ENCODE measurements around the gene CRISP1. TPM values are rescaled to one million over a fixed set of nuclear protein-coding genes. Genes with fewer than 3 reads are reported as not detected.
"Not testable (repeated sequence)": the region's sequence is repeated elsewhere in the genome, so short reads cannot be mapped to it uniquely, and the experiment has no call there.

The CRISP1 gene
- total RNA-seq, 5 donors from 2014 or later (not counting 1 experiment from before 2014, with no cell fraction given) = not detected

DNA sequence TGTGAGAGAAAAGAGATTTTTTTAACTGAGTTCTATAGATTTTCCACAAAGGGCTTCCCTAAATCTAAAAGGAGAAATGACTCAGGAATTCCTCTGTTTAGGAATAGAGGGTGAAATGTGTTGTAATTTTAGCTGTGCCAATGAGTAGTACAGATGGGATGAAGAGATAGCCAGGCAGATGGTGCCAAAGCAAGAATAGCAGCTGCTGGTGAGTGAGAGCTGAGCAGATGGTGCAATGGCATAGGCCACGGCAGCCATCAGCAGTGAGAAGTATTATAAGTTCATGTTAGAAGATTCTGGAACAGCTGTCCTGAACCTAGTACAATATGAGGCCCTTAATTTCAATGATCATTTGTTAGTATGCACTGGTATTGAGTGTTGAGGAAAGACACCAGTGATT, 40.2 kb upstream of the CRISP1 start:
- POLR2A ChIA-PET = no interaction called here
- H3K36me3 Mint-ChIP-seq = no peaks in the 10 kb centered on the region
- no peak for DNase-seq

DNA sequence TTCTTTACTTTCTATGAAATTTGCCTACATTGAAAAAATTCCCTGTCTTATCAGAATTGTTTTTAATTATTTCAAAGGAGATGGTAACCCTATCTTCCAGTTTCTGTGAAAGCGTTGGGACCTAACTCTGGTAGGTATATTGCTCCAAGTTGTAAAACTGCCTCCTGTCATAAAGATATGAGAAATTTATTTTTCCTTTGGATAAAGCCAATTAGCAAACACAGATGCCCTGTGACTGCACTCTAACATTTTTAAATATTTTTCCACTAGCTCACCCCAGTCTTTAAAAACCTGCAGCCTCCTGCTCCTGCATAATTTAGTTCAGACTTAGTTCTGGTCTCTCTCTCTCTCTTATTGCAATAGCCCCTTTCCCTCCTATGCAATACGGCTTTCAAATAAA, 39.0 kb upstream of the CRISP1 start:
- Mint-ChIP-seq H3K27ac (no peak overlapping the region), H3K36me3 (no peaks in the 10 kb centered on the region), H3K27me3 (no peaks in the 10 kb centered on the region), H3K4me1 (no peaks in the 10 kb centered on the region), H3K4me3 (no peak overlapping the region), H3K9me3 (peaks cover 0 to 4% (median 3%) of the 10 kb centered on the region in 3 donors)
- Histone ChIP-seq H3K36me3 (ENCODE audit: control insufficient read depth in 2 of 2, extremely low read depth in 1 of 2, insufficient read depth in 1 of 2, low read length in 1 of 2) (no peaks in the 10 kb centered on the region), H3K4me3 (ENCODE audit: control insufficient read depth in 1 of 2, extremely low read depth in 1 of 2, low read length in 1 of 2) (no peak overlapping the region), H3K4me1 (ENCODE audit: control insufficient read depth in 1 of 2, extremely low read depth in 1 of 2, insufficient read depth in 2 of 2, low read length in 2 of 2) (no peaks in the 10 kb centered on the region), H3K9me3 (no peaks in the 10 kb centered on the region), H3K27me3 (replicated peaks in 1 of 2; ENCODE audit: control insufficient read depth in 2 of 2, extremely low read depth in 1 of 2, insufficient read depth in 2 of 2, low read length in 1 of 2) (no peaks in the 10 kb centered on the region), H3K27ac (ENCODE audit: low read length) (no peak overlapping the region)
- no CpG with 5 or more reads among the region's 2 CpGs for WGBS (ENCODE audit: insufficient coverage)
- ATAC-seq (replicated peaks in 1 of 4) = no peak
- no peak for DNase-seq
- POLR2A ChIA-PET = no interaction called here
- CTCF ChIA-PET = no interaction called here

More for the DNA sequence above, 40.2 kb upstream of the CRISP1 start:
- H3K4me3 ChIP-seq (ENCODE audit: control insufficient read depth in 1 of 2, extremely low read depth in 1 of 2, low read length in 1 of 2) = no peak overlapping the region
- no peak for ATAC-seq (replicated peaks in 1 of 4)
- no peaks in the 10 kb centered on the region for H3K27me3 ChIP-seq (replicated peaks in 1 of 2; ENCODE audit: control insufficient read depth in 2 of 2, extremely low read depth in 1 of 2, insufficient read depth in 2 of 2, low read length in 1 of 2)
- no CpG with 5 or more reads among the region's 1 CpG for WGBS (ENCODE audit: insufficient coverage)
- Mint-ChIP-seq H3K27me3 (no peaks in the 10 kb centered on the region), H3K4me3 (no peak overlapping the region), H3K9me3 (peaks cover 0 to 4% (median 3%) of the 10 kb centered on the region in 3 donors), H3K4me1 (no peaks in the 10 kb centered on the region), H3K27ac (no peak overlapping the region)
- no peaks in the 10 kb centered on the region for H3K4me1 ChIP-seq (ENCODE audit: control insufficient read depth in 1 of 2, extremely low read depth in 1 of 2, insufficient read depth in 2 of 2, low read length in 2 of 2)
- H3K27ac ChIP-seq (ENCODE audit: low read length) = no peak overlapping the region
- CTCF ChIA-PET = no interaction called here
- no peaks in the 10 kb centered on the region for H3K9me3 ChIP-seq
- no peaks in the 10 kb centered on the region for H3K36me3 ChIP-seq (ENCODE audit: control insufficient read depth in 2 of 2, extremely low read depth in 1 of 2, insufficient read depth in 1 of 2, low read length in 1 of 2)

DNA sequence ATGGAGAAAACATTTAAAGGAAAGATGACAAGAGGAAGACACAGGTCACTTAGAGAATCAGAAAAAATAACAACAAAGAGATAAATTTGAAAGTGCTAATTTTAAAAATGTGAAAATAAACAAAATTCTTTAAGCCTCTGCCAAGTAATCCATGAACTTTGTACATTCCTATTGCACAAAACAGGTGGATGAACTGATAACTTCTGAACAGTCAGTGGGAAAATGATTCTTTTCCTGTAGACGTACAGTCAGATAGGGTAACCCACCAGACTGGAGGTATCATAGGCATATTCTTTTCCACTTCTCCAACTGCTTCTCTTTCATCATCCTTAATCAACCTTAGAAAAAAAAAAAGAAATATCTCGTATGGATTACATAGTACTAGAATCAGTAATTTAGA, 36.5 kb upstream of the CRISP1 start:
- Mint-ChIP-seq H3K9me3 (peaks cover 3 to 4% (median 4%) of the 10 kb centered on the region in 3 donors), H3K4me3 (no peak overlapping the region), H3K36me3 (no peaks in the 10 kb centered on the region), H3K27me3 (no peaks in the 10 kb centered on the region), H3K27ac (no peak overlapping the region), H3K4me1 (no peaks in the 10 kb centered on the region)
- ChIA-PET POLR2A (no interaction called here), CTCF (no interaction called here)
- Histone ChIP-seq H3K36me3 (ENCODE audit: control insufficient read depth in 2 of 2, extremely low read depth in 1 of 2, insufficient read depth in 1 of 2, low read length in 1 of 2) (no peaks in the 10 kb centered on the region), H3K9me3 (no peaks in the 10 kb centered on the region), H3K27me3 (replicated peaks in 1 of 2; ENCODE audit: control insufficient read depth in 2 of 2, extremely low read depth in 1 of 2, insufficient read depth in 2 of 2, low read length in 1 of 2) (no peaks in the 10 kb centered on the region), H3K4me1 (ENCODE audit: control insufficient read depth in 1 of 2, extremely low read depth in 1 of 2, insufficient read depth in 2 of 2, low read length in 2 of 2) (no peaks in the 10 kb centered on the region), H3K4me3 (ENCODE audit: control insufficient read depth in 1 of 2, extremely low read depth in 1 of 2, low read length in 1 of 2) (no peak overlapping the region), H3K27ac (ENCODE audit: low read length) (no peak overlapping the region)
- ATAC-seq (replicated peaks in 1 of 4) (no peak), DNase-seq (no peak)
- no CpG with 5 or more reads among the region's 2 CpGs for WGBS (ENCODE audit: insufficient coverage)

DNA sequence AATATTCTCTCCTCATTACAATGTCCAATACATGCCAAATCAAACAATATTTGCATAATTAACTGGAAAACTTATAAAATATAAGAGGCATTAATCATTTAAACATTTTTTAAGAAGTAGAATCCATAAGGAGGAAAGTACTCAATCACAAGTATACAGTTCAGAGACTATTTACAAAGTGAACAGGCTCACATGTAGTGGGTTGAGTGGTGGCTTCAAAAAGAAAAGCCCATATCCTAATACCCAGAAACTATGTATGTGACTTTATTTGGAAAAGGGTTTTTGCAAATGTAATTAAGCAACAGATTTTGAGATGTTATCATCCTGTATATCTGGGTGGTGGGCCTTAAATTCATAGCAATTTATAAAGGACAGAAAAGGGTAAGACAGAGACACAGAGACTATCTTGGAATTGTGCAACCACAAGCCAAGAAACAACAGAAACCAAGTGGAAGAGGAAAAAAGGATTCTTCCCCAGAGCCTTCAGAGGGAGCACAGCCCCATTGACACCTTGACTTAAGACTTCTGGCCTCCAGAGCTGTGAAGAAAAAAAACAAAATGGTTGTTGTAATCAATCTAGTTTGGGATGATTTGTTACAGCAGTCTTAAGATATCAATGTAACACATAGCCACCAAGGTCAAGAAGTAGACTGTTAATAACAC, 32.7 kb upstream of the CRISP1 start:
- Mint-ChIP-seq H3K9me3 (peaks cover 10 to 16% (median 14%) of the 10 kb centered on the region in 3 donors), H3K36me3 (no peaks in the 10 kb centered on the region), H3K4me3 (no peak overlapping the region), H3K4me1 (no peaks in the 10 kb centered on the region), H3K27ac (no peak overlapping the region), H3K27me3 (no peaks in the 10 kb centered on the region)
- ChIA-PET CTCF (no interaction called here), POLR2A (no interaction called here)
- ATAC-seq (replicated peaks in 1 of 4) (no peak), DNase-seq (no peak)
- Histone ChIP-seq H3K27ac (ENCODE audit: low read length) (no peak overlapping the region), H3K36me3 (ENCODE audit: control insufficient read depth in 2 of 2, extremely low read depth in 1 of 2, insufficient read depth in 1 of 2, low read length in 1 of 2) (no peaks in the 10 kb centered on the region), H3K4me1 (ENCODE audit: control insufficient read depth in 1 of 2, extremely low read depth in 1 of 2, insufficient read depth in 2 of 2, low read length in 2 of 2) (no peaks in the 10 kb centered on the region), H3K4me3 (ENCODE audit: control insufficient read depth in 1 of 2, extremely low read depth in 1 of 2, low read length in 1 of 2) (no peak overlapping the region), H3K27me3 (replicated peaks in 1 of 2; ENCODE audit: control insufficient read depth in 2 of 2, extremely low read depth in 1 of 2, insufficient read depth in 2 of 2, low read length in 1 of 2) (no peaks in the 10 kb centered on the region), H3K9me3 (no peaks in the 10 kb centered on the region)

DNA sequence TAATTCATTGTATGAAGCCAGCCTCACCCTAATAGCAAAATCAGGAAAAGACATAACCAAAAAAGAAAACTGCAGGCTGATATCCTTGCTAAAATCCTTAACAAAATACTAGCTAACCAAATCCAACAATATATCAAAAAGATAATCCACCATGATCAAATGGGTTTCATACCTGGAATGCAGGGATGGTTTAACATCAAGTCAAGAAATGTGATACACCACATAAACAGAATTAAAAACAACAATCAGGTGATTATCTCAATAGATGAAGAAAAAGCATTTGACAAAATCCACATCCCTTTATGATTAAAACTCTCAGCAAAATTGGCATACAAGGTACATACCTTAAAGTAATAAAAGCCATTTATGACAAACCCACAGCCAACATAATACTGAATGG, 29.2 kb upstream of the CRISP1 start:
- H3K36me3 Mint-ChIP-seq; POLR2A ChIA-PET; H3K27me3 Mint-ChIP-seq; CTCF ChIA-PET; H3K9me3 ChIP-seq; DNase-seq; H3K4me1 Mint-ChIP-seq; H3K27ac ChIP-seq (ENCODE audit: low read length); H3K4me3 Mint-ChIP-seq; H3K27me3 ChIP-seq (replicated peaks in 1 of 2; ENCODE audit: control insufficient read depth in 2 of 2, extremely low read depth in 1 of 2, insufficient read depth in 2 of 2, low read length in 1 of 2); H3K4me3 ChIP-seq (ENCODE audit: control insufficient read depth in 1 of 2, extremely low read depth in 1 of 2, low read length in 1 of 2); H3K27ac Mint-ChIP-seq; H3K36me3 ChIP-seq (ENCODE audit: control insufficient read depth in 2 of 2, extremely low read depth in 1 of 2, insufficient read depth in 1 of 2, low read length in 1 of 2); H3K4me1 ChIP-seq (ENCODE audit: control insufficient read depth in 1 of 2, extremely low read depth in 1 of 2, insufficient read depth in 2 of 2, low read length in 2 of 2); ATAC-seq (replicated peaks in 1 of 4): not testable (repeated sequence)
- H3K9me3 Mint-ChIP-seq = peaks cover 10 to 22% (median 15%) of the 10 kb centered on the region in 3 donors

DNA sequence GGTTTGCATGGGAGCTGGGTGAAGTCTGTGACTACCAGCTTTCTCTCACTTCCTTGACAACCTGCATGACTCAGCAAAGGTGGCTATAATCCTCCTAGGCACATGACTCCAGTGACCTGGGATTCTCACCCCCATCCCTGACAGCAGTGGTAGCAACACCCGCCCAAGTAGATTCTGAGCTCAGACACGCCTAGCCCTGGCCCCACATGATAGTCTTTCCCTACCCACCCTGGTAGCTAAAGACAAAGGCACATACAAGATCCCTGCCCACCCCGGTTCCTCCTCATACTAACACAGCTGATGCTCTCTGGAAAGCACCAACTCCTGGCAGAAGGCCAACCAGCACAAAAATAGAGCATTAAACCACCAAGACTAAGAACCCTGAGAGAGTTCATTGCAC, 25.9 kb upstream of the CRISP1 start:
- ATAC-seq (replicated peaks in 1 of 4) (no peak), DNase-seq (no peak)
- no peaks in the 10 kb centered on the region for H3K4me1 Mint-ChIP-seq
- H3K27me3 Mint-ChIP-seq = no peaks in the 10 kb centered on the region
- Histone ChIP-seq H3K4me3 (ENCODE audit: control insufficient read depth in 1 of 2, extremely low read depth in 1 of 2, low read length in 1 of 2) (no peak overlapping the region), H3K27me3 (replicated peaks in 1 of 2; ENCODE audit: control insufficient read depth in 2 of 2, extremely low read depth in 1 of 2, insufficient read depth in 2 of 2, low read length in 1 of 2) (no peaks in the 10 kb centered on the region), H3K36me3 (ENCODE audit: control insufficient read depth in 2 of 2, extremely low read depth in 1 of 2, insufficient read depth in 1 of 2, low read length in 1 of 2) (no peaks in the 10 kb centered on the region), H3K27ac (ENCODE audit: low read length) (no peak overlapping the region), H3K4me1 (ENCODE audit: control insufficient read depth in 1 of 2, extremely low read depth in 1 of 2, insufficient read depth in 2 of 2, low read length in 2 of 2) (no peaks in the 10 kb centered on the region), H3K9me3 (no peaks in the 10 kb centered on the region)
- no peaks in the 10 kb centered on the region for H3K36me3 Mint-ChIP-seq
- POLR2A ChIA-PET = no interaction called here
- no peak overlapping the region for H3K4me3 Mint-ChIP-seq
- WGBS (ENCODE audit: insufficient coverage) = 79% methylated on average over 3 of the region's 3 CpGs
- peaks cover 14 to 27% (median 25%) of the 10 kb centered on the region in 3 donors for H3K9me3 Mint-ChIP-seq
- CTCF ChIA-PET = no interaction called here
- no peak overlapping the region for H3K27ac Mint-ChIP-seq

DNA sequence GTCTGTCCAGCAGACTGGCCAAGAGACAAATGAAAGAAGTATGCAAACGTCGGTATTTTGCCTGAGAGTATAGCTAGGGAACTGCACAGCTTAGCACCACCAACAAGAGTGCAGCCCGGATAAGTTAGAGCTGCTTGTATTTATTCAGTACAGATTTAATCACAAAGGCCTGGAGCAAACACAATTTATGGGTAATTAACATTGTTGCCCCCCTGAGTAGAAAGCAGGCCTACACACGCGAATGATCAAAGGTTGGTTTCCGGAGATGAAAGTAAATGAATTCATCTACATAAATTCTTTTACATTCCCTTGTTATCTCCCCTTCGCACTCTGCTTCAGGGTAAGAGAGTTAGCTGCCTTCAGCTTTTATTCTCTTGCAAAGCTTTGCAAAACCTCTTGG, 24.7 kb upstream of the CRISP1 start:
- CTCF ChIA-PET = no interaction called here
- WGBS (ENCODE audit: insufficient coverage) = 90% methylated on average over 3 of the region's 7 CpGs

More for the DNA sequence above, 24.7 kb upstream of the CRISP1 start:
- Mint-ChIP-seq H3K27me3 (no peaks in the 10 kb centered on the region), H3K36me3 (no peaks in the 10 kb centered on the region), H3K9me3 (peaks cover 16 to 23% (median 20%) of the 10 kb centered on the region in 3 donors), H3K4me3 (no peak overlapping the region), H3K4me1 (no peaks in the 10 kb centered on the region), H3K27ac (no peak overlapping the region)
- POLR2A ChIA-PET = no interaction called here
- DNase-seq (no peak), ATAC-seq (replicated peaks in 1 of 4) (no peak)
- no peak overlapping the region for H3K4me3 ChIP-seq (ENCODE audit: control insufficient read depth in 1 of 2, extremely low read depth in 1 of 2, low read length in 1 of 2)
- no peaks in the 10 kb centered on the region for H3K27me3 ChIP-seq (replicated peaks in 1 of 2; ENCODE audit: control insufficient read depth in 2 of 2, extremely low read depth in 1 of 2, insufficient read depth in 2 of 2, low read length in 1 of 2)
- no peaks in the 10 kb centered on the region for H3K4me1 ChIP-seq (ENCODE audit: control insufficient read depth in 1 of 2, extremely low read depth in 1 of 2, insufficient read depth in 2 of 2, low read length in 2 of 2)
- no peak overlapping the region for H3K27ac ChIP-seq (ENCODE audit: low read length)
- H3K9me3 ChIP-seq = no peaks in the 10 kb centered on the region
- H3K36me3 ChIP-seq (ENCODE audit: control insufficient read depth in 2 of 2, extremely low read depth in 1 of 2, insufficient read depth in 1 of 2, low read length in 1 of 2) = no peaks in the 10 kb centered on the region
